ENCODE data around the gene TMEM31.

TMEM31 gene

GRCh38 chrX:103710609-103711008, at the start of gene TMEM31:
Gene TMEM31, plus strand, starts transcription at chrX:103710909. Its CDS starts 1,350 bp downstream, at chrX:103712259.
- H3K9ac ChIP-seq (ENCODE audit: low read depth, low read length, poor library complexity, severe bottlenecking): no peak within 1 kb of the TSS
- no peaks in the 10 kb centered on the region for H3K79me2 ChIP-seq (ENCODE audit: insufficient read depth, low read length)
- no peaks in the 10 kb centered on the region for H3K9me3 ChIP-seq (ENCODE audit: insufficient read depth, low read depth, low read length)
- no peak within 1 kb of the TSS for H2AFZ ChIP-seq (ENCODE audit: low read length)
- no peak within 1 kb of the TSS for H3K4me3 ChIP-seq (ENCODE audit: low read length, poor library complexity, severe bottlenecking)
- no peaks in the 10 kb centered on the region for H4K20me1 ChIP-seq (ENCODE audit: insufficient read depth, low read length, poor library complexity, severe bottlenecking)
- H3K9me2 ChIP-seq (replicated peaks; ENCODE audit: low read depth, low read length): no peaks in the 10 kb centered on the region
- no peak within 1 kb of the TSS for H3K4me2 ChIP-seq (ENCODE audit: low read depth, low read length, poor library complexity, severe bottlenecking)
- no peaks in the 10 kb centered on the region for H3K27me3 ChIP-seq (ENCODE audit: insufficient read depth, low read length, poor library complexity, severe bottlenecking)
- TF ChIP-seq EZH2phosphoT487 (IDR thresholded peaks at IDR 0.05; ENCODE audit: borderline replicate concordance) (no peak), CTCF (conservative IDR thresholded peaks at IDR 0.05; ENCODE audit: low read length) (no peak)
- no peaks in the 10 kb centered on the region for H3K4me1 ChIP-seq (ENCODE audit: insufficient read depth, low read length, poor library complexity, severe bottlenecking)
- no peaks in the 10 kb centered on the region for H3F3A ChIP-seq (ENCODE audit: low read depth)
- no peaks in the 10 kb centered on the region for H3K36me3 ChIP-seq (ENCODE audit: insufficient read depth, low read length)

GRCh38 chrX:103663981-103664762, 46.5 kb upstream of the TMEM31 start:
- no peaks in the 10 kb centered on the region for H3K9me2 ChIP-seq (replicated peaks; ENCODE audit: low read depth, low read length)
- H3K4me2 ChIP-seq (ENCODE audit: low read depth, low read length, poor library complexity, severe bottlenecking): no peak overlapping the region
- TF ChIP-seq EZH2phosphoT487 (IDR thresholded peaks at IDR 0.05; ENCODE audit: borderline replicate concordance): no peak
- no peak overlapping the region for H3K9ac ChIP-seq (ENCODE audit: low read depth, low read length, poor library complexity, severe bottlenecking)
- no peaks in the 10 kb centered on the region for H4K20me1 ChIP-seq (ENCODE audit: insufficient read depth, low read length, poor library complexity, severe bottlenecking)
- H2AFZ ChIP-seq (ENCODE audit: low read length): no peak overlapping the region
- H3K4me3 ChIP-seq (ENCODE audit: low read length, poor library complexity, severe bottlenecking): no peak overlapping the region
- H3K36me3 ChIP-seq (ENCODE audit: insufficient read depth, low read length): no peaks in the 10 kb centered on the region
- no peaks in the 10 kb centered on the region for H3K79me2 ChIP-seq (ENCODE audit: insufficient read depth, low read length)
- no peaks in the 10 kb centered on the region for H3K4me1 ChIP-seq (ENCODE audit: insufficient read depth, low read length, poor library complexity, severe bottlenecking)
- H3K27me3 ChIP-seq (ENCODE audit: insufficient read depth, low read length, poor library complexity, severe bottlenecking): no peaks in the 10 kb centered on the region
- no peaks in the 10 kb centered on the region for H3K9me3 ChIP-seq (ENCODE audit: insufficient read depth, low read depth, low read length)
- no peaks in the 10 kb centered on the region for H3F3A ChIP-seq (ENCODE audit: low read depth)

GRCh38 chrX:103666202-103667107, 44.3 kb upstream of the TMEM31 start:
- H3K79me2 ChIP-seq (ENCODE audit: insufficient read depth, low read length): no peaks in the 10 kb centered on the region
- H3K9ac ChIP-seq (ENCODE audit: low read depth, low read length, poor library complexity, severe bottlenecking): no peak overlapping the region
- no peaks in the 10 kb centered on the region for H3K36me3 ChIP-seq (ENCODE audit: insufficient read depth, low read length)
- H3K4me2 ChIP-seq (ENCODE audit: low read depth, low read length, poor library complexity, severe bottlenecking): no peak overlapping the region
- H2AFZ ChIP-seq (ENCODE audit: low read length): no peak overlapping the region
- H3K4me1 ChIP-seq (ENCODE audit: insufficient read depth, low read length, poor library complexity, severe bottlenecking): no peaks in the 10 kb centered on the region
- H3K9me3 ChIP-seq (ENCODE audit: insufficient read depth, low read depth, low read length): no peaks in the 10 kb centered on the region
- H3K27me3 ChIP-seq (ENCODE audit: insufficient read depth, low read length, poor library complexity, severe bottlenecking): no peaks in the 10 kb centered on the region
- no peaks in the 10 kb centered on the region for H4K20me1 ChIP-seq (ENCODE audit: insufficient read depth, low read length, poor library complexity, severe bottlenecking)
- H3K9me2 ChIP-seq (replicated peaks; ENCODE audit: low read depth, low read length): no peaks in the 10 kb centered on the region
- TF ChIP-seq EZH2phosphoT487 (IDR thresholded peaks at IDR 0.05; ENCODE audit: borderline replicate concordance) (no peak), CTCF (conservative IDR thresholded peaks at IDR 0.05; ENCODE audit: low read length) (no peak)
- no peaks in the 10 kb centered on the region for H3F3A ChIP-seq (ENCODE audit: low read depth)
- H3K4me3 ChIP-seq (ENCODE audit: low read length, poor library complexity, severe bottlenecking): no peak overlapping the region
